Keratinocyte (primary cell): ENCODE results near the gene SMARCA2. TPM values are rescaled to one million over a fixed set of nuclear protein-coding genes. Genes with fewer than 3 reads are reported as not detected.

Experiments
- DNase-seq: peaks from one replicate; pipeline ENCODE4 v3.0.0-alpha.2; 2011; ENCODE audit warnings: low read depth, missing footprints, low spot score
- FAIRE-seq: peaks from 2 replicates; lab custom pipeline; 2011; peaks lifted over from hg19 to GRCh38; lab: Jason Lieb, UNC
- H2AFZ ChIP-seq: 2 replicates; pipeline ENCODE4 v1.6.0; 2012; ENCODE audit warnings: low read length, control low read depth, inconsistent platforms; ENCODE audit not compliant: control insufficient read depth
- H3K27ac ChIP-seq: 2 replicates; pipeline ENCODE4 v1.5.1; 2011; ENCODE audit warnings: low read length; ENCODE audit not compliant: control insufficient read depth, insufficient read depth
- H3K27me3 ChIP-seq: 3 replicates; pipeline ENCODE4 v1.6.0; 2011; ENCODE audit warnings: low read length; ENCODE audit not compliant: control insufficient read depth, insufficient read depth; ENCODE audit errors: extremely low read depth
- H3K36me3 ChIP-seq, 2 experiments: 2 replicates in 1 of 2; 3 replicates in 1 of 2; pipeline ENCODE4 v1.5.1; 2011; ENCODE audit warnings: low read length in 2 of 2, mild to moderate bottlenecking in 1 of 2; ENCODE audit not compliant: control insufficient read depth in 2 of 2, insufficient read depth in 2 of 2; ENCODE audit errors: extremely low read depth in 1 of 2
- H3K4me1 ChIP-seq: 3 replicates; pipeline ENCODE4 v1.5.1; 2011; ENCODE audit warnings: low read length; ENCODE audit not compliant: control insufficient read depth, insufficient read depth; ENCODE audit errors: extremely low read depth
- H3K4me2 ChIP-seq: 3 replicates; pipeline ENCODE4 v1.6.0; 2011; ENCODE audit warnings: low read depth, low read length; ENCODE audit not compliant: control insufficient read depth, insufficient read depth; ENCODE audit errors: extremely low read depth
- H3K4me3 ChIP-seq, 3 experiments: fragments of 200-600 bp in 1 of 3; sonication (generic) in 1 of 3; 2 replicates in 2 of 3; 3 replicates in 1 of 3; pipeline ENCODE4 v1.5.1; 2011 to 2016; ENCODE audit warnings: low read length in 3 of 3, mild to moderate bottlenecking in 3 of 3, control low read depth in 2 of 3, inconsistent platforms in 1 of 3, low read depth in 1 of 3, mixed read lengths in 1 of 3, mixed run types in 1 of 3, moderate library complexity in 1 of 3; ENCODE audit not compliant: control insufficient read depth in 2 of 3, insufficient read depth in 2 of 3; ENCODE audit errors: extremely low read depth in 1 of 3
- H3K79me2 ChIP-seq: 2 replicates; pipeline ENCODE4 v1.6.0; 2012; ENCODE audit warnings: low read length; ENCODE audit not compliant: control insufficient read depth, insufficient read depth
- H3K9ac ChIP-seq: 3 replicates; pipeline ENCODE4 v1.6.0; 2011; ENCODE audit warnings: low read length; ENCODE audit not compliant: control insufficient read depth, insufficient read depth; ENCODE audit errors: extremely low read depth
- H3K9me1 ChIP-seq: 3 replicates; pipeline ENCODE4 v1.6.0; 2011; ENCODE audit warnings: low read length; ENCODE audit not compliant: control insufficient read depth, insufficient read depth; ENCODE audit errors: extremely low read depth
- H3K9me3 ChIP-seq: 2 replicates; pipeline ENCODE4 v1.5.1; 2012; ENCODE audit warnings: low read depth, low read length; ENCODE audit not compliant: control insufficient read depth
- H4K20me1 ChIP-seq: 3 replicates; pipeline ENCODE4 v1.6.0; 2011; ENCODE audit warnings: low read length; ENCODE audit not compliant: control insufficient read depth, insufficient read depth; ENCODE audit errors: extremely low read depth
- EZH2 ChIP-seq: IDR thresholded peaks from one replicate; pipeline ENCODE4 v1.6.1; 2012; ENCODE audit warnings: inconsistent platforms, mild to moderate bottlenecking, low read length, moderate library complexity
- dilution Hi-C: fragments of 300-500 bp; cut with MboI; formaldehyde crosslinking; loops from one replicate; pipeline ENCODE4 v1.7.0; 2020; ENCODE audit warnings: low sequenced_read_pairs; ENCODE audit not compliant: extremely low pct_ligation_motif_present
- polyA plus RNA-seq, 5 experiments: library from polyadenylated mRNA; depleted of rRNA in 3 of 5; stranded (reverse) in 3 of 5; stranded (forward) in 1 of 5; unstranded in 1 of 5; fragments of >200 nt; gene quantifications; 1 replicate in 1 of 5; 2 replicates in 3 of 5; 3 replicates in 1 of 5; pipeline versions ENCODE4 v1.2.1 to v1.2.3, GENCODE V29; 2011 to 2012; ENCODE audit warnings: missing spikeins in 2 of 5, low read depth in 1 of 5, low replicate concordance in 1 of 5
- TF ChIP-seq, protein P1 (sequence below), 3 experiments: IDR thresholded peaks in 1 of 3; conservative IDR thresholded peaks in 1 of 3; optimal IDR thresholded peaks in 1 of 3; 2 replicates in 2 of 3; 3 replicates in 1 of 3; pipeline versions ENCODE3 to v1.5.1; 2011; ENCODE audit warnings: low read length in 3 of 3, mild to moderate bottlenecking in 3 of 3, moderate library complexity in 2 of 3, control low read depth in 1 of 3, inconsistent platforms in 1 of 3; ENCODE audit not compliant: insufficient read depth in 2 of 3; ENCODE audit errors: extremely low read depth in 1 of 3

The SMARCA2 gene
- polyA plus RNA-seq, 1 donor (not counting 4 experiments of a cell fraction or from before 2014, with no cell fraction given): 39.0 TPM

- no peaks in the 10 kb centered on the region for H3K9me3 ChIP-seq
- peaks cover 0 to 8% of the 10 kb centered on the region in 2 experiments for H3K36me3 ChIP-seq
- H3K4me1 ChIP-seq: no peaks in the 10 kb centered on the region
- no peak for FAIRE-seq
- TF ChIP-seq, protein P1, sequence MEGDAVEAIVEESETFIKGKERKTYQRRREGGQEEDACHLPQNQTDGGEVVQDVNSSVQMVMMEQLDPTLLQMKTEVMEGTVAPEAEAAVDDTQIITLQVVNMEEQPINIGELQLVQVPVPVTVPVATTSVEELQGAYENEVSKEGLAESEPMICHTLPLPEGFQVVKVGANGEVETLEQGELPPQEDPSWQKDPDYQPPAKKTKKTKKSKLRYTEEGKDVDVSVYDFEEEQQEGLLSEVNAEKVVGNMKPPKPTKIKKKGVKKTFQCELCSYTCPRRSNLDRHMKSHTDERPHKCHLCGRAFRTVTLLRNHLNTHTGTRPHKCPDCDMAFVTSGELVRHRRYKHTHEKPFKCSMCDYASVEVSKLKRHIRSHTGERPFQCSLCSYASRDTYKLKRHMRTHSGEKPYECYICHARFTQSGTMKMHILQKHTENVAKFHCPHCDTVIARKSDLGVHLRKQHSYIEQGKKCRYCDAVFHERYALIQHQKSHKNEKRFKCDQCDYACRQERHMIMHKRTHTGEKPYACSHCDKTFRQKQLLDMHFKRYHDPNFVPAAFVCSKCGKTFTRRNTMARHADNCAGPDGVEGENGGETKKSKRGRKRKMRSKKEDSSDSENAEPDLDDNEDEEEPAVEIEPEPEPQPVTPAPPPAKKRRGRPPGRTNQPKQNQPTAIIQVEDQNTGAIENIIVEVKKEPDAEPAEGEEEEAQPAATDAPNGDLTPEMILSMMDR (optimal IDR thresholded peaks at IDR 0.05 in 1 of 3, IDR thresholded peaks at IDR 0.05 in 1 of 3, conservative IDR thresholded peaks at IDR 0.05 in 1 of 3; ENCODE audit: extremely low read depth in 1 of 3, insufficient read depth in 2 of 3, low read length in 3 of 3): peak in 2 of 3 experiments; percentile 7 to 18
- no peak for TF ChIP-seq EZH2
- no peak overlapping the region for H3K4me2 ChIP-seq
- no peak overlapping the region for H2AFZ ChIP-seq
- H3K27me3 ChIP-seq: no peaks in the 10 kb centered on the region
- DNase-seq: no peak
- no peaks in the 10 kb centered on the region for H3K9me1 ChIP-seq
- no peaks in the 10 kb centered on the region for H3K79me2 ChIP-seq
- no peaks in the 10 kb centered on the region for H4K20me1 ChIP-seq
- no peak overlapping the region for H3K27ac ChIP-seq
- dilution Hi-C loops: no loop called here
- no peak overlapping the region for H3K4me3 ChIP-seq
- H3K9ac ChIP-seq: no peak overlapping the region
Measured at GRCh38 chr9:2120926-2121689, 106.0 kb downstream of the SMARCA2 start.

GRCh38 chr9:2122299-2122698, 107.2 kb downstream of the SMARCA2 start:
- TF ChIP-seq, protein P1 (optimal IDR thresholded peaks at IDR 0.05 in 1 of 3, IDR thresholded peaks at IDR 0.05 in 1 of 3, conservative IDR thresholded peaks at IDR 0.05 in 1 of 3; ENCODE audit: extremely low read depth in 1 of 3, insufficient read depth in 2 of 3, low read length in 3 of 3): no peak
- no peak for TF ChIP-seq EZH2
- H3K27me3 ChIP-seq: no peaks in the 10 kb centered on the region
- DNase-seq (no peak), FAIRE-seq (no peak)
- dilution Hi-C loops: no loop called here
- no peaks in the 10 kb centered on the region for H3K9me3 ChIP-seq
- no peak overlapping the region for H3K4me2 ChIP-seq
- no peak overlapping the region for H3K4me3 ChIP-seq
- H3K36me3 ChIP-seq: peaks cover 0 to 8% of the 10 kb centered on the region in 2 experiments
- H3K4me1 ChIP-seq: peaks cover 3% of the 10 kb centered on the region
- H3K27ac ChIP-seq: no peak overlapping the region
- no peak overlapping the region for H2AFZ ChIP-seq
- H4K20me1 ChIP-seq: no peaks in the 10 kb centered on the region
- no peaks in the 10 kb centered on the region for H3K9me1 ChIP-seq
- H3K79me2 ChIP-seq: no peaks in the 10 kb centered on the region
- no peak overlapping the region for H3K9ac ChIP-seq
